Esophagus muscularis mucosa (tissue), 3 donors: ENCODE measurements around the gene TMC2.

Experiments
- CTCF ChIP-seq, 3 experiments: fragments of 200-600 bp in 2 of 3; fragments of 450-650 bp in 1 of 3; sonication (generic) in 2 of 3; IDR thresholded peaks; one replicate each; pipeline ENCODE4 v1.5.1; 2017 to 2019; ENCODE audit warnings: antibody characterized with exemption in 3 of 3, mild to moderate bottlenecking in 2 of 3, moderate library complexity in 1 of 3
- POLR2A ChIP-seq: fragments of 450-650 bp; IDR thresholded peaks from one replicate; pipeline ENCODE4 v1.6.1; 2017; ENCODE audit warnings: antibody characterized with exemption, moderate library complexity, mild to moderate bottlenecking, low read depth
- POLR2AphosphoS5 ChIP-seq, 2 donors: sonication (generic); formaldehyde crosslinking; IDR thresholded peaks; one replicate each; pipeline ENCODE4 v1.6.1; 2017; ENCODE audit warnings: antibody characterized with exemption in 2 of 2

- TF ChIP-seq CTCF (IDR thresholded peaks at IDR 0.05) (no peak), POLR2A (no peak), POLR2AphosphoS5 (IDR thresholded peaks at IDR 0.05) (no peak)
Measured at GRCh38 chr20:2515203-2515602, 21.2 kb upstream of the TMC2 start.
